HG03432 (cell line): Measurements from ENCODE around the gene FGD3.

Source experiments
- ATAC-seq: cut with Tn5 transposase; IDR thresholded peaks from one replicate; pipeline ENCODE4 v1.9.1; 2021; ENCODE audit warnings: mild to moderate bottlenecking, moderate library complexity; ENCODE audit not compliant: unreplicated experiment

The FGD3 gene

GRCh38 chr9:93027750-93028149 lies 80.4 kb downstream of the FGD3 start:
- no peak for ATAC-seq

GRCh38 chr9:93028448-93029006 lies 81.2 kb downstream of the FGD3 start:
- ATAC-seq, result peak; percentile 40

- ATAC-seq, result no peak
Observed at GRCh38 chr9:93030642-93031628, 83.6 kb downstream of the FGD3 start.

- ATAC-seq, result no peak
Observed at GRCh38 chr9:93031629-93032430, 84.5 kb downstream of the FGD3 start.

DNA sequence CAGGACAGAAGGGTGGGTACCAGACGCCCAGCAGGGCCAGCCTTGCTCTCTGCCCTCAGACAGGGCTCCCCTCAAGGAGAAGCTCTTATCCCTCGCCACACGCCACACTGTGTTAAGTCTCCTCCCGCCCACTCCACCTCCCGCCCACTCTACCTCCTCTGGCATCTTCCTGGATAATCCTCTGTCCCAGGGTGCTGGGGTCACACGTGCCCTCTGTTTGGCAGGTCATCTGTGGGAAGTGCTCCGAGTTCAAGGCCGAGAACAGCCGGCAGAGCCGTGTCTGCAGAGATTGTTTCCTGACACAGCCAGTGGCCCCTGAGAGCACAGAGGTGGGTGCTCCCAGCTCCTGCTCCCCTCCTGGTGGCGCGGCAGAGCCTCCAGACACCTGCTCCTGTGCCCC lies 85.2 kb downstream of the FGD3 start:
- no peak for ATAC-seq

DNA sequence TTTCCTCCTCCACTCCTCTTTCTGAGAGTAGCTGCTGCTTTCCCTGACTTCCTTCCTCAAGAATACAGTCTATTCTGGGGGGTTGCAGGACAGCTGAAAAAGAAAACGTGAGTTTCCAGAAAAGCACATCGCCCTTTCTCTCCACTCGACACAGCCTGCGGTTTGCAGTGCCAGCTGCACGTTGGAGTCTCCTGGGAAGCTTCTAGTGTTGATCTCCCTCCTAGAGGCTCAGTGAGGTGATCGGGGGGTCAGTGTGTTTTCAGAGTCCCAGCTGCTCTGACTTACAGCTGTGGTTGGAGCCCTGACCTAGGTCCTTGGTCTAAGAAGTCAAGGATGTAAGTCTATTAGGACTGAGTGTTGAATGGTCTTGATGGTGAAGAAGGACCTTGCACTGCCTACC lies 86.2 kb downstream of the FGD3 start:
- no peak for ATAC-seq

DNA sequence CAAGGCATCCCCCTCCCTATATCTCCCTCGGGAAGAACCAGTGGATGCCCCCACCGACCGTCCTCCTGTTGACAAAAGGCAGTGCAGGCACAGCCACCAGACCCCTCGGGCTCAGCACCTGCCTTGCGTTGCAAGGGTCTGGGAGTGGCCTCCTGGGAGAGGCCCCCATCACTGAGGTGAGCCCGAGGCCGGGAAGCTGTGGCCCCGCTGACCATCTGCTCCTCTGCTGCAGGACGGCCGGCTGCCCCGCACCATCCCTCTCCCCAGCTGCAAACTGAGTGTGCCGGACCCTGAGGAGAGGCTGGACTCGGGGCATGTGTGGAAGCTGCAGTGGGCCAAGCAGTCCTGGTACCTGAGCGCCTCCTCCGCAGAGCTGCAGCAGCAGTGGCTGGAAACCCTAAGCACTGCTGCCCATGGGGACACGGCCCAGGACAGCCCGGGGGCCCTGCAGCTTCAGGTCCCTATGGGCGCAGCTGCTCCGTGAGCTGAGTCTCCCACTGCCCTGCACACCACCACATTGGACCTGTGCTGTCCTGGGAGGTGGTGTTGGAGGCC lies 87.9 kb downstream of the FGD3 start:
- no peak for ATAC-seq

DNA sequence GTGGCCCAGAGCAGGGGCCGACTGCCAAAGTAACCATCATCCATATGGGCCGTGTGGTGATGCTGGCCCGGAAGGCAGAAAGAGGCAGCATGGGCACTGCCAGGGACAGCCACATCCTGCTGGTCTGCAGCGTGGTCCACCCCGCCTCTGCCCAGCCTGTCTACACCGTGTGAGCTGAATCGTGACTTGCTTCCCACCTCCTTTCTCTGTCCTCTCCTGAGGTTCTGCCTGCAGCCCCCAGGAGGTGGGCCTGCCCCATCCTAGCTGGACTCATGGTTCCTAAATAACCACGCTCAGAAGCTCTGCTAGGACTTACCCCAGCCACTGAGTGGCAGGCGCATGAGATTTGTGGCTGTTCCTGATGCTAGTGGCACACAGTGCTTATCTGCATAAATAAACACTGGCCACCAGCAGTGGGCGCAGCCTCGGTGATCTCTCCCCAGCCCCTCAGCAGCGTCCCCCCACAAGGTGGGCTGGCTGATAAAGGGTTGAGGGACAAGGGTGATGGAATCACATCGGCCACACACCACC lies 88.6 kb downstream of the FGD3 start:
- ATAC-seq, result no peak

- ATAC-seq, result no peak
Observed at GRCh38 chr9:93036887-93037475, 89.7 kb downstream of the FGD3 start.

DNA sequence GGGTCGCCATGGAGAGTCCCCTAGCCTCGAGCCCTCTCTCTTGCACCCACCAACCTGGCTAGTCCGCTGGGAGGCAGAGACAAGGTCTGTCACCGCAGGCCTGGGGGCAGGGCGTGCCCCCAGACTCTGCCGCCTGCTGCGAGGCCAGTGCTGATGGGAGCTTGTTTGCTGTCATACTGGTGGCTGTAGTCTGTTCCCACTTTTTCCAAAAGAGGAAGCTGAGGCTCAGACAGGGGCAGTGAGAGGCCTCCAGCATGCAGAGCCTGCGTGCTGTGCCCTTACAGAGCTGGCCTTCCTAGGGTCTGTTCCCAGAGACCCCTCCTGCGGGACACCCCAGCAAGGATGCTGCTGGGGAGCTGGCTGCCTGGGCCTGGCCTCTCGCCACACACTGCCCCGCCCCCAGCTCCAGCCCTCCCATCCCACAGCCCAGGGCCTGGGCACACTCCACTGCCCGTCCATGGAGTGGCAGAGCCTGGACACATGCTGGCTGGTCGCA lies 90.2 kb downstream of the FGD3 start:
- ATAC-seq, result no peak

GRCh38 chr9:93038918-93039317 lies 91.6 kb downstream of the FGD3 start:
- ATAC-seq, result no peak

DNA sequence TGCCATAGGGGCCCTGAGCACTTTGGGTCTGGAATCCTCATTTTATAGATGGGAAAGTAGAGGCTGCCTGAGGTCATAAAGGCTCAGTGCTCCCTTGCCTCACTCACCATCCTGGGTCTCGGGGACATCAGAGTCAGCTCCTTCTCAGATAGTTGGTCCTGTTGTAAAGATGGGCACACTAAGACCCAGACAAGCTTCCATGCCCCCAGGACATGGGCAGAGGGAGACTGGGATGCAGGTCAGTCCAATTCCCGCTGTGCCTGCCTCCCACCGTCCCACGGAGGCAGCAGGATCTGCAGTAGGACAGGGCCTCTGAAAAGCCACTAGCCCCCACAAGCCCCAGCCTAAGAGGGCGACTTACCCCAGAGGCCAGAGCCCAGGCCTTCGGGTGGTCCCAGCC lies 92.1 kb downstream of the FGD3 start:
- ATAC-seq, result no peak

GRCh38 chr9:93039976-93040375 lies 92.7 kb downstream of the FGD3 start:
- no peak for ATAC-seq

DNA sequence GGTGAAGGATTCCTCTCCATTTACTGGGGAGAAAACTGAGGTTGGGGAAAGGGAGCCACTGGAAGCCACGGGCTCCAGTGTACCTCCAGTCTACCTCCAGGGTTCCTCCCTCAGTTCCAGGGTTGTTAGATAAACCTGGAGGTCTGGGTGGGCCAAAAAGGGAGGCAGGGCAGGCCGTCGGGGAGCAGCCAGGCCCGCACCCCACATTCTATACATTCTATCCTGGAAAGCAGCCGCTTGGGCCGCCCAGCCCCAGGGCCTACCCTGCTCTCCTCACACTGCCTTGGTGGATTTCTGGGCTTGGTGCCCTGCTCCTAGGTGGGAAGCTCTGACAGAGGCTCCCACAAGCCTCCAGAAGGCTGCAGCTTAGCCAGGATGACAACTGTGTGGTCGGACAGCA lies 93.1 kb downstream of the FGD3 start:
- ATAC-seq, result no peak

- ATAC-seq, result no peak
Observed at GRCh38 chr9:93041108-93041802, 93.9 kb downstream of the FGD3 start.

GRCh38 chr9:93043122-93043521 lies 95.8 kb downstream of the FGD3 start:
- ATAC-seq, result no peak

- no peak for ATAC-seq
Observed at GRCh38 chr9:93045521-93045920, 98.2 kb downstream of the FGD3 start.

GRCh38 chr9:93048566-93049448 lies 101.5 kb downstream of the FGD3 start:
- no peak for ATAC-seq

- no peak for ATAC-seq
Observed at GRCh38 chr9:93049491-93049890, 102.2 kb downstream of the FGD3 start.
